H9 (cell line): ENCODE measurements around the gene CD209. TPM values are rescaled to one million over a fixed set of nuclear protein-coding genes. Genes with fewer than 3 reads are reported as not detected.

Experiments
- DNase-seq: peaks from one replicate; pipeline ENCODE4 v3.0.0-alpha.2; 2017
- H2AFZ ChIP-seq: one replicate; pipeline ENCODE4 v1.6.1; 2013; ENCODE audit warnings: mild to moderate bottlenecking, low read length, control low read depth, moderate library complexity
- H2AK5ac ChIP-seq: 2 replicates; pipeline ENCODE4 v1.6.1; 2013; ENCODE audit warnings: low read length, control low read depth, mixed read lengths; ENCODE audit not compliant: insufficient read length
- H2BK120ac ChIP-seq: one replicate; pipeline ENCODE4 v1.6.1; 2013; ENCODE audit warnings: low read depth, mild to moderate bottlenecking, low read length, control low read depth, inconsistent platforms; ENCODE audit not compliant: poor library complexity, severe bottlenecking
- H2BK12ac ChIP-seq: 2 replicates; pipeline ENCODE4 v1.6.1; 2013; ENCODE audit warnings: low read length, control low read depth, mixed read lengths, low read depth; ENCODE audit not compliant: insufficient read length
- H2BK15ac ChIP-seq: 2 replicates; pipeline ENCODE4 v1.6.1; 2013; ENCODE audit warnings: low read depth, low read length, control low read depth
- H2BK20ac ChIP-seq: one replicate; pipeline ENCODE4 v1.6.1; 2013; ENCODE audit warnings: low read depth, mild to moderate bottlenecking, low read length, control low read depth, inconsistent platforms; ENCODE audit not compliant: poor library complexity, severe bottlenecking
- H2BK5ac ChIP-seq: 2 replicates; pipeline ENCODE4 v1.6.1; 2013; ENCODE audit warnings: low read length, control low read depth, mixed read lengths; ENCODE audit not compliant: insufficient read length
- H3K14ac ChIP-seq: 2 replicates; pipeline ENCODE4 v1.6.1; 2013; ENCODE audit warnings: low read length, control low read depth; ENCODE audit not compliant: insufficient read depth
- H3K18ac ChIP-seq: 2 replicates; pipeline ENCODE4 v1.6.1; 2013; ENCODE audit warnings: low read depth, mild to moderate bottlenecking, mixed read lengths, low read length, control low read depth; ENCODE audit not compliant: insufficient read length
- H3K23ac ChIP-seq: 2 replicates; pipeline ENCODE4 v1.6.1; 2013; ENCODE audit warnings: low read length, control low read depth, mixed read lengths, low read depth; ENCODE audit not compliant: insufficient read length
- H3K23me2 ChIP-seq: 2 replicates; pipeline ENCODE4 v1.6.1; 2013; ENCODE audit warnings: low read depth, mild to moderate bottlenecking, mixed read lengths, low read length, control low read depth; ENCODE audit not compliant: insufficient read length, poor library complexity, severe bottlenecking
- H3K27ac ChIP-seq: 2 replicates; pipeline ENCODE4 v1.5.1; 2013; ENCODE audit warnings: low read length, control low read depth, mixed read lengths, low read depth; ENCODE audit not compliant: insufficient read length
- H3K27me3 ChIP-seq: 2 replicates; pipeline ENCODE4 v1.6.1; 2013; ENCODE audit warnings: low read length, control low read depth, inconsistent platforms; ENCODE audit not compliant: insufficient read depth
- H3K4ac ChIP-seq: 2 replicates; pipeline ENCODE4 v1.6.1; 2013; ENCODE audit warnings: low read depth, mild to moderate bottlenecking, control low read depth, inconsistent platforms, low read length, moderate library complexity
- H3K4me1 ChIP-seq: 2 replicates; pipeline ENCODE4 v1.6.1; 2013; ENCODE audit warnings: low read length, control low read depth, inconsistent platforms; ENCODE audit not compliant: insufficient read depth
- H3K4me2 ChIP-seq: 2 replicates; pipeline ENCODE4 v1.6.1; 2013; ENCODE audit warnings: low read length, control low read depth, mixed read lengths; ENCODE audit not compliant: insufficient read length, insufficient read depth
- H3K56ac ChIP-seq: 2 replicates; pipeline ENCODE4 v1.6.1; 2013; ENCODE audit warnings: low read depth, mild to moderate bottlenecking, mixed read lengths, low read length, control low read depth; ENCODE audit not compliant: insufficient read length
- H3K79me1 ChIP-seq: 2 replicates; pipeline ENCODE4 v1.6.1; 2013; ENCODE audit warnings: low read depth, mild to moderate bottlenecking, moderate library complexity, low read length, control low read depth, inconsistent platforms; ENCODE audit not compliant: insufficient read depth, poor library complexity, severe bottlenecking
- H3K79me2 ChIP-seq: 2 replicates; pipeline ENCODE4 v1.6.1; 2013; ENCODE audit warnings: low read length, control low read depth, inconsistent platforms; ENCODE audit not compliant: insufficient read depth
- H3K9ac ChIP-seq: 2 replicates; pipeline ENCODE4 v1.6.1; 2013; ENCODE audit warnings: low read length, control low read depth, mixed read lengths; ENCODE audit not compliant: insufficient read length; ENCODE audit errors: extremely low read depth
- H3K9me3 ChIP-seq: one replicate; pipeline ENCODE4 v1.6.1; 2013; ENCODE audit warnings: low read depth, low read length, inconsistent platforms; ENCODE audit not compliant: control insufficient read depth
- H3T11ph ChIP-seq: one replicate; pipeline ENCODE4 v1.6.1; 2013; ENCODE audit warnings: mild to moderate bottlenecking, low read length, control low read depth, inconsistent platforms
- H4K20me1 ChIP-seq: one replicate; pipeline ENCODE4 v1.6.1; 2013; ENCODE audit not compliant: control insufficient read depth, insufficient read length, insufficient read depth
- H4K5ac ChIP-seq: 2 replicates; pipeline ENCODE4 v1.6.1; 2013; ENCODE audit warnings: low read depth, mild to moderate bottlenecking, mixed read lengths, low read length, control low read depth; ENCODE audit not compliant: insufficient read length
- H4K8ac ChIP-seq: replicated peaks from 2 replicates; pipeline ENCODE4 v1.6.1; 2013; ENCODE audit warnings: low read length, control low read depth, mixed read lengths, low read depth; ENCODE audit not compliant: insufficient read length
- H4K91ac ChIP-seq: 2 replicates; pipeline ENCODE4 v1.6.1; 2013; ENCODE audit warnings: low read depth, mild to moderate bottlenecking, moderate library complexity, mixed read lengths, low read length, control low read depth; ENCODE audit not compliant: insufficient read length
- H3K27ac Mint-ChIP-seq, 3 experiments: 2 replicates in 2 of 3; 3 replicates in 1 of 3; pipeline ENCODE4 v1.8.0; 2020 to 2021; ENCODE audit warnings: mixed read lengths in 3 of 3, mild to moderate bottlenecking in 1 of 3, moderate library complexity in 1 of 3
- H3K27me3 Mint-ChIP-seq: 2 replicates; pipeline ENCODE4 v1.8.0; 2021; ENCODE audit warnings: low read depth, mild to moderate bottlenecking, moderate library complexity, mixed read lengths
- H3K36me3 Mint-ChIP-seq, 3 experiments: 2 replicates in 2 of 3; 3 replicates in 1 of 3; pipeline ENCODE4 v1.8.0; 2020 to 2021; ENCODE audit warnings: low read depth in 3 of 3, mixed read lengths in 3 of 3; ENCODE audit not compliant: insufficient read depth in 1 of 3
- H3K4me1 Mint-ChIP-seq, 2 experiments: 2 replicates each; pipeline ENCODE4 v1.8.0; 2020; ENCODE audit warnings: mixed read lengths in 2 of 2
- H3K4me3 Mint-ChIP-seq, 2 experiments: 2 replicates in 1 of 2; 3 replicates in 1 of 2; pipeline ENCODE4 v1.8.0; 2020 to 2021; ENCODE audit warnings: mild to moderate bottlenecking in 2 of 2, mixed read lengths in 2 of 2, moderate library complexity in 1 of 2
- H3K9me3 Mint-ChIP-seq, 2 experiments: 2 replicates in 1 of 2; 3 replicates in 1 of 2; pipeline ENCODE4 v1.8.0; 2020; ENCODE audit warnings: mild to moderate bottlenecking in 2 of 2, mixed read lengths in 2 of 2, moderate library complexity in 1 of 2
- CTCF ChIP-seq: fragments of 200-600 bp; sonication (generic); conservative IDR thresholded peaks from 3 replicates; pipeline ENCODE4 v1.8.0; 2021; ENCODE audit warnings: antibody characterized with exemption, mild to moderate bottlenecking
- WGBS: extraction: QIAGEN DNeasy Blood & Tissue Kit; methylation state at CpG from one replicate; pipeline ENCODE4 v1.1.7; 2013; ENCODE audit warnings: missing lambda C conversion rate, low lambda C conversion rate, mixed read lengths; ENCODE audit not compliant: insufficient read length; ENCODE audit errors: extremely low coverage; 5-methylcytosine and 5-hydroxymethylcytosine counted together
- total RNA-seq: library from RNA; stranded (reverse); gene quantifications from 2 replicates; pipeline ENCODE4 v1.2.1, GENCODE V29; 2021

The CD209 gene
- total RNA-seq, 1 experiment from 2014 or later = not detected

DNA sequence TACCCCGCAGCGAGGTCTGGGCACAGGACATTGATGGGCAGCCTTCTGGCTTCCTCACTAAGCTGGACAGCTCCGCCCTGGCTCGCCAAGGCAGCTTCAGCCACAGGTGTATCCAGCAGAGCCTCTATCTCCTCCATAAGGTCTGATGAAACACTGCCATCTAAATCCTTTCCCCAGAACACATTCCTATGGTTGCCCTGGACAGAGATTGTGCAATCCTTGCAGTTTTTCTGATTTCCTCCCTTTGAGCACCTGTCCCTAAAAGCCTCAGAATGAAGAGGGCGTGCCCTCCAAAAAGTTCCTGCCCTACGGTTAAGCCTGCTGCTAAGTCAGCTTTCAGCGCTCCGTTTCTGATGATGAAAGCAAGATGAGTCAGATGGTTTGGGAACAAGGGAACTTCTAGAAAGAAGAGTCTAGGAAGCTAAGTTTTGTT, 36.7 kb upstream of the CD209 start:
- Histone ChIP-seq H3K27ac (no peak overlapping the region), H3K4me2 (no peak overlapping the region), H2BK15ac (no peak overlapping the region), H3T11ph (no peak overlapping the region), H4K91ac (no peak overlapping the region), H2AFZ (no peak overlapping the region), H2BK20ac (no peak overlapping the region), H3K23me2 (peaks cover 12% of the 10 kb centered on the region), H4K20me1 (no peaks in the 10 kb centered on the region), H3K18ac (no peak overlapping the region), H3K4ac (no peak overlapping the region), H3K27me3 (peaks cover 12% of the 10 kb centered on the region; the same call in 1 of the 2 replicates), H3K56ac (no peak overlapping the region), H2BK12ac (no peak overlapping the region), H2BK120ac (no peak overlapping the region), H3K14ac (no peak overlapping the region), H3K9me3 (no peaks in the 10 kb centered on the region), H2AK5ac (no peak overlapping the region), H2BK5ac (no peak overlapping the region), H3K4me1 (no peaks in the 10 kb centered on the region), H4K8ac (no peak overlapping the region), H3K9ac (no peak overlapping the region), H3K23ac (no peak overlapping the region), H3K79me2 (no peaks in the 10 kb centered on the region), H4K5ac (no peak overlapping the region), H3K79me1 (no peaks in the 10 kb centered on the region)
- TF ChIP-seq CTCF = no peak
- WGBS = no CpG with 5 or more reads among the region's 8 CpGs
- Mint-ChIP-seq H3K9me3 (peaks cover 2 to 6% of the 10 kb centered on the region in 2 experiments; a peak in 2 of 5 replicates), H3K27me3 (peaks cover 97% of the 10 kb centered on the region), H3K36me3 (no peaks in the 10 kb centered on the region; a peak in 1 of 7 replicates), H3K4me3 (no peak overlapping the region), H3K27ac (no peak overlapping the region; a peak in 1 of 7 replicates), H3K4me1 (peaks cover 13 to 18% of the 10 kb centered on the region in 2 experiments)
- peak; percentile 42 for DNase-seq
